ENCODE data around the gene ATP13A2. TPM values are rescaled to one million over a fixed set of nuclear protein-coding genes. Genes with fewer than 3 reads are reported as not detected.

The ATP13A2 gene
- total RNA-seq, 1 donor from 2014 or later = 30.3 TPM

GRCh38 chr1:17028662-17029188, 17.0 kb upstream of the ATP13A2 start:
- DNase-seq (ENCODE audit: low read depth) (no peak), FAIRE-seq (no peak)
- no peak for TF ChIP-seq CTCF (IDR thresholded peaks at IDR 0.05; ENCODE audit: insufficient read depth, low read length, severe bottlenecking)
- no peak overlapping the region for H3K4me3 ChIP-seq (ENCODE audit: low read depth, low read length)
- no peaks in the 10 kb centered on the region for H3K27me3 ChIP-seq (ENCODE audit: control insufficient read depth, insufficient read depth, low read length)
- peaks cover 22% of the 10 kb centered on the region for H3K36me3 ChIP-seq (ENCODE audit: control insufficient read depth, insufficient read depth, low read length)

- Histone ChIP-seq H3K27me3 (ENCODE audit: control insufficient read depth, insufficient read depth, low read length) (no peaks in the 10 kb centered on the region), H3K36me3 (ENCODE audit: control insufficient read depth, insufficient read depth, low read length) (peaks cover 22% of the 10 kb centered on the region), H3K4me3 (ENCODE audit: low read depth, low read length) (no peak overlapping the region)
- DNase-seq (ENCODE audit: low read depth) (no peak), FAIRE-seq (no peak)
- TF ChIP-seq CTCF (IDR thresholded peaks at IDR 0.05; ENCODE audit: insufficient read depth, low read length, severe bottlenecking) = no peak
These were observed 16.2 kb upstream of the ATP13A2 start for GRCh38 chr1:17027900-17028299.

GRCh38 chr1:17027403-17027802, 15.7 kb upstream of the ATP13A2 start:
- peaks cover 20% of the 10 kb centered on the region for H3K36me3 ChIP-seq (ENCODE audit: control insufficient read depth, insufficient read depth, low read length)
- H3K4me3 ChIP-seq (ENCODE audit: low read depth, low read length) = no peak overlapping the region
- DNase-seq (ENCODE audit: low read depth) (no peak), FAIRE-seq (no peak)
- no peaks in the 10 kb centered on the region for H3K27me3 ChIP-seq (ENCODE audit: control insufficient read depth, insufficient read depth, low read length)
- TF ChIP-seq CTCF (IDR thresholded peaks at IDR 0.05; ENCODE audit: insufficient read depth, low read length, severe bottlenecking) = no peak

- no peak for FAIRE-seq
- Histone ChIP-seq H3K27me3 (ENCODE audit: control insufficient read depth, insufficient read depth, low read length) (no peaks in the 10 kb centered on the region), H3K36me3 (ENCODE audit: control insufficient read depth, insufficient read depth, low read length) (peaks cover 29% of the 10 kb centered on the region), H3K4me3 (ENCODE audit: low read depth, low read length) (no peak overlapping the region)
- no peak for TF ChIP-seq CTCF (IDR thresholded peaks at IDR 0.05; ENCODE audit: insufficient read depth, low read length, severe bottlenecking)
- DNase-seq (ENCODE audit: low read depth) = no peak
These were observed 13.0 kb upstream of the ATP13A2 start for GRCh38 chr1:17024721-17025120.

GRCh38 chr1:17023573-17023972, 11.8 kb upstream of the ATP13A2 start:
- no peak overlapping the region for H3K4me3 ChIP-seq (ENCODE audit: low read depth, low read length)
- no peaks in the 10 kb centered on the region for H3K27me3 ChIP-seq (ENCODE audit: control insufficient read depth, insufficient read depth, low read length)
- TF ChIP-seq CTCF (IDR thresholded peaks at IDR 0.05; ENCODE audit: insufficient read depth, low read length, severe bottlenecking) = no peak
- H3K36me3 ChIP-seq (ENCODE audit: control insufficient read depth, insufficient read depth, low read length) = peaks cover 27% of the 10 kb centered on the region
- no peak for DNase-seq (ENCODE audit: low read depth)
- FAIRE-seq = no peak

GRCh38 chr1:17023102-17023501, 11.4 kb upstream of the ATP13A2 start:
- no peak for DNase-seq (ENCODE audit: low read depth)
- Histone ChIP-seq H3K36me3 (ENCODE audit: control insufficient read depth, insufficient read depth, low read length) (peaks cover 27% of the 10 kb centered on the region), H3K4me3 (ENCODE audit: low read depth, low read length) (no peak overlapping the region), H3K27me3 (ENCODE audit: control insufficient read depth, insufficient read depth, low read length) (no peaks in the 10 kb centered on the region)
- FAIRE-seq = no peak
- TF ChIP-seq CTCF (IDR thresholded peaks at IDR 0.05; ENCODE audit: insufficient read depth, low read length, severe bottlenecking) = no peak

Data from bronchial epithelial cell (primary cell).